ENCODE measurements around the gene SPATS2L. TPM values are rescaled to one million over a fixed set of nuclear protein-coding genes. Genes with fewer than 3 reads are reported as not detected.

SPATS2L gene
- total and polyA plus RNA-seq, 2 experiments from 2014 or later: 118 to 154 TPM

- Mint-ChIP-seq H3K36me3 (ENCODE audit: low read depth) (peaks cover 34% of the 10 kb centered on the region; the same call in 2 of the 3 replicates), H3K4me1 (peaks cover 50% of the 10 kb centered on the region), H3K27ac (no peak overlapping the region), H3K9me3 (peaks cover 3% of the 10 kb centered on the region; the same call in 2 of the 3 replicates), H3K27me3 (ENCODE audit: insufficient read depth, low read depth, poor library complexity) (no peaks in the 10 kb centered on the region), H3K4me3 (no peak overlapping the region)
- Histone ChIP-seq H3K36me3 (ENCODE audit: insufficient read depth) (no peaks in the 10 kb centered on the region; the same call in 1 of the 2 replicates), H3K27me3 (ENCODE audit: insufficient read depth) (no peaks in the 10 kb centered on the region), H3K4me1 (ENCODE audit: insufficient read depth) (peaks cover 23% of the 10 kb centered on the region; the same call in 1 of the 2 replicates), H3K9me2 (ENCODE audit: insufficient read depth) (no peaks in the 10 kb centered on the region; the same call in 1 of the 2 replicates), H3K79me2 (replicated peaks; ENCODE audit: insufficient read depth) (peaks cover 99% of the 10 kb centered on the region), H3K4me3 (no peak overlapping the region), H3K27ac (ENCODE audit: low read depth) (0 out of 2 replicates have a peak overlapping the region, but pooled peaks have one; percentile 28), H2AFZ (no peak overlapping the region), H3K4me2 (no peak overlapping the region), H4K20me1 (replicated peaks; ENCODE audit: insufficient read depth) (peaks cover 3% of the 10 kb centered on the region; the same call in 1 of the 2 replicates), H3F3A (replicated peaks; ENCODE audit: low read depth) (0 out of 2 replicates have a peak, but pooled peaks cover 3% of the 10 kb centered on the region)
- ATAC-seq (no peak), DNase-seq (ENCODE audit: low spot score) (no peak)
- TF ChIP-seq REST (IDR thresholded peaks at IDR 0.05; ENCODE audit: unreplicated experiment) (no peak), POLR2AphosphoS5 (IDR thresholded peaks at IDR 0.05; ENCODE audit: low read depth) (no peak), EZH2phosphoT487 (IDR thresholded peaks at IDR 0.05; ENCODE audit: unreplicated experiment) (no peak), EZH2 (IDR thresholded peaks at IDR 0.05; ENCODE audit: low read depth, unreplicated experiment) (no peak), NANOG (IDR thresholded peaks at IDR 0.05; ENCODE audit: borderline replicate concordance) (no peak), ZNF331 (CRISPR knock-in tag; IDR thresholded peaks at IDR 0.05; ENCODE audit: low read depth) (no peak), CREB1 (CRISPR knock-in tag; IDR thresholded peaks at IDR 0.05; ENCODE audit: low read depth) (no peak), JUNB (IDR thresholded peaks at IDR 0.05; ENCODE audit: unreplicated experiment) (no peak), STAT1 (IDR thresholded peaks at IDR 0.05; ENCODE audit: unreplicated experiment) (no peak), ZNF114 (CRISPR knock-in tag; IDR thresholded peaks at IDR 0.05) (no peak)
- TF ChIP-seq, protein P1, sequence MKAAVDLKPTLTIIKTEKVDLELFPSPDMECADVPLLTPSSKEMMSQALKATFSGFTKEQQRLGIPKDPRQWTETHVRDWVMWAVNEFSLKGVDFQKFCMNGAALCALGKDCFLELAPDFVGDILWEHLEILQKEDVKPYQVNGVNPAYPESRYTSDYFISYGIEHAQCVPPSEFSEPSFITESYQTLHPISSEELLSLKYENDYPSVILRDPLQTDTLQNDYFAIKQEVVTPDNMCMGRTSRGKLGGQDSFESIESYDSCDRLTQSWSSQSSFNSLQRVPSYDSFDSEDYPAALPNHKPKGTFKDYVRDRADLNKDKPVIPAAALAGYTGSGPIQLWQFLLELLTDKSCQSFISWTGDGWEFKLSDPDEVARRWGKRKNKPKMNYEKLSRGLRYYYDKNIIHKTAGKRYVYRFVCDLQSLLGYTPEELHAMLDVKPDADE (IDR thresholded peaks at IDR 0.05): no peak
- TF ChIP-seq, protein P2, sequence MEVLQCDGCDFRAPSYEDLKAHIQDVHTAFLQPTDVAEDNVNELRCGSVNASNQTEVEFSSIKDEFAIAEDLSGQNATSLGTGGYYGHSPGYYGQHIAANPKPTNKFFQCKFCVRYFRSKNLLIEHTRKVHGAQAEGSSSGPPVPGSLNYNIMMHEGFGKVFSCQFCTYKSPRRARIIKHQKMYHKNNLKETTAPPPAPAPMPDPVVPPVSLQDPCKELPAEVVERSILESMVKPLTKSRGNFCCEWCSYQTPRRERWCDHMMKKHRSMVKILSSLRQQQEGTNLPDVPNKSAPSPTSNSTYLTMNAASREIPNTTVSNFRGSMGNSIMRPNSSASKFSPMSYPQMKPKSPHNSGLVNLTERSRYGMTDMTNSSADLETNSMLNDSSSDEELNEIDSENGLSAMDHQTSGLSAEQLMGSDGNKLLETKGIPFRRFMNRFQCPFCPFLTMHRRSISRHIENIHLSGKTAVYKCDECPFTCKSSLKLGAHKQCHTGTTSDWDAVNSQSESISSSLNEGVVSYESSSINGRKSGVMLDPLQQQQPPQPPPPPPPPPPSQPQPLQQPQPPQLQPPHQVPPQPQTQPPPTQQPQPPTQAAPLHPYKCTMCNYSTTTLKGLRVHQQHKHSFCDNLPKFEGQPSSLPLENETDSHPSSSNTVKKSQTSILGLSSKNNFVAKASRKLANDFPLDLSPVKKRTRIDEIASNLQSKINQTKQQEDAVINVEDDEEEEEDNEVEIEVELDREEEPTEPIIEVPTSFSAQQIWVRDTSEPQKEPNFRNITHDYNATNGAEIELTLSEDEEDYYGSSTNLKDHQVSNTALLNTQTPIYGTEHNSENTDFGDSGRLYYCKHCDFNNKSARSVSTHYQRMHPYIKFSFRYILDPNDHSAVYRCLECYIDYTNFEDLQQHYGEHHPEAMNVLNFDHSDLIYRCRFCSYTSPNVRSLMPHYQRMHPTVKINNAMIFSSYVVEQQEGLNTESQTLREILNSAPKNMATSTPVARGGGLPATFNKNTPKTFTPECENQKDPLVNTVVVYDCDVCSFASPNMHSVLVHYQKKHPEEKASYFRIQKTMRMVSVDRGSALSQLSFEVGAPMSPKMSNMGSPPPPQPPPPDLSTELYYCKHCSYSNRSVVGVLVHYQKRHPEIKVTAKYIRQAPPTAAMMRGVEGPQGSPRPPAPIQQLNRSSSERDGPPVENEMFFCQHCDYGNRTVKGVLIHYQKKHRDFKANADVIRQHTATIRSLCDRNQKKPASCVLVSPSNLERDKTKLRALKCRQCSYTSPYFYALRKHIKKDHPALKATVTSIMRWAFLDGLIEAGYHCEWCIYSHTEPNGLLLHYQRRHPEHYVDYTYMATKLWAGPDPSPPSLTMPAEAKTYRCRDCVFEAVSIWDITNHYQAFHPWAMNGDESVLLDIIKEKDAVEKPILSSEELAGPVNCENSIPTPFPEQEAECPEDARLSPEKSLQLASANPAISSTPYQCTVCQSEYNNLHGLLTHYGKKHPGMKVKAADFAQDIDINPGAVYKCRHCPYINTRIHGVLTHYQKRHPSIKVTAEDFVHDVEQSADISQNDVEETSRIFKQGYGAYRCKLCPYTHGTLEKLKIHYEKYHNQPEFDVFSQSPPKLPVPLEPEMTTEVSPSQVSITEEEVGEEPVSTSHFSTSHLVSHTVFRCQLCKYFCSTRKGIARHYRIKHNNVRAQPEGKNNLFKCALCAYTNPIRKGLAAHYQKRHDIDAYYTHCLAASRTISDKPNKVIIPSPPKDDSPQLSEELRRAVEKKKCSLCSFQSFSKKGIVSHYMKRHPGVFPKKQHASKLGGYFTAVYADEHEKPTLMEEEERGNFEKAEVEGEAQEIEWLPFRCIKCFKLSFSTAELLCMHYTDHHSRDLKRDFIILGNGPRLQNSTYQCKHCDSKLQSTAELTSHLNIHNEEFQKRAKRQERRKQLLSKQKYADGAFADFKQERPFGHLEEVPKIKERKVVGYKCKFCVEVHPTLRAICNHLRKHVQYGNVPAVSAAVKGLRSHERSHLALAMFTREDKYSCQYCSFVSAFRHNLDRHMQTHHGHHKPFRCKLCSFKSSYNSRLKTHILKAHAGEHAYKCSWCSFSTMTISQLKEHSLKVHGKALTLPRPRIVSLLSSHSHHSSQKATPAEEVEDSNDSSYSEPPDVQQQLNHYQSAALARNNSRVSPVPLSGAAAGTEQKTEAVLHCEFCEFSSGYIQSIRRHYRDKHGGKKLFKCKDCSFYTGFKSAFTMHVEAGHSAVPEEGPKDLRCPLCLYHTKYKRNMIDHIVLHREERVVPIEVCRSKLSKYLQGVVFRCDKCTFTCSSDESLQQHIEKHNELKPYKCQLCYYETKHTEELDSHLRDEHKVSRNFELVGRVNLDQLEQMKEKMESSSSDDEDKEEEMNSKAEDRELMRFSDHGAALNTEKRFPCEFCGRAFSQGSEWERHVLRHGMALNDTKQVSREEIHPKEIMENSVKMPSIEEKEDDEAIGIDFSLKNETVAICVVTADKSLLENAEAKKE (CRISPR knock-in tag; IDR thresholded peaks at IDR 0.05): no peak
- TF ChIP-seq, protein P3, sequence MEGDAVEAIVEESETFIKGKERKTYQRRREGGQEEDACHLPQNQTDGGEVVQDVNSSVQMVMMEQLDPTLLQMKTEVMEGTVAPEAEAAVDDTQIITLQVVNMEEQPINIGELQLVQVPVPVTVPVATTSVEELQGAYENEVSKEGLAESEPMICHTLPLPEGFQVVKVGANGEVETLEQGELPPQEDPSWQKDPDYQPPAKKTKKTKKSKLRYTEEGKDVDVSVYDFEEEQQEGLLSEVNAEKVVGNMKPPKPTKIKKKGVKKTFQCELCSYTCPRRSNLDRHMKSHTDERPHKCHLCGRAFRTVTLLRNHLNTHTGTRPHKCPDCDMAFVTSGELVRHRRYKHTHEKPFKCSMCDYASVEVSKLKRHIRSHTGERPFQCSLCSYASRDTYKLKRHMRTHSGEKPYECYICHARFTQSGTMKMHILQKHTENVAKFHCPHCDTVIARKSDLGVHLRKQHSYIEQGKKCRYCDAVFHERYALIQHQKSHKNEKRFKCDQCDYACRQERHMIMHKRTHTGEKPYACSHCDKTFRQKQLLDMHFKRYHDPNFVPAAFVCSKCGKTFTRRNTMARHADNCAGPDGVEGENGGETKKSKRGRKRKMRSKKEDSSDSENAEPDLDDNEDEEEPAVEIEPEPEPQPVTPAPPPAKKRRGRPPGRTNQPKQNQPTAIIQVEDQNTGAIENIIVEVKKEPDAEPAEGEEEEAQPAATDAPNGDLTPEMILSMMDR (conservative IDR thresholded peaks at IDR 0.05; ENCODE audit: low read depth in 2 of 2): no peak
These were observed 34.2 kb downstream of the SPATS2L start for GRCh38 chr2:200340508-200341224.

All from GM23338 (cell line).